DMS114 treated with DMSO at 0.1 percent for 48 hours (cell line): ENCODE results near the gene NFIA.
"Not testable (repeated sequence)": the region's sequence is repeated elsewhere in the genome, so short reads cannot be mapped to it uniquely, and the experiment has no call there.

Source experiments
- DNase-seq: peaks from one replicate; lab custom pipeline; 2025; ENCODE audit not compliant: unreplicated experiment; lab: John Stamatoyannopoulos, UW

The NFIA gene

GRCh38 chr1:61058483-61059245 lies 23.7 kb upstream of the NFIA start:
- no peak for DNase-seq

GRCh38 chr1:61061601-61062000 lies 20.8 kb upstream of the NFIA start:
- not testable (repeated sequence) for DNase-seq

- no peak for DNase-seq
Measured at GRCh38 chr1:61064673-61065072, 17.7 kb upstream of the NFIA start.

- no peak for DNase-seq
Measured at GRCh38 chr1:61067446-61068019, 14.8 kb upstream of the NFIA start.

- no peak for DNase-seq
Measured at GRCh38 chr1:61070054-61070453, 12.3 kb upstream of the NFIA start.

GRCh38 chr1:61071205-61072130 lies 10.9 kb upstream of the NFIA start:
- no peak for DNase-seq

- DNase-seq, result no peak
Measured at GRCh38 chr1:61073871-61074270, 8.5 kb upstream of the NFIA start.

GRCh38 chr1:61075833-61076232 lies 6.5 kb upstream of the NFIA start:
- not testable (repeated sequence) for DNase-seq

- peak; percentile 89 for DNase-seq
Measured at GRCh38 chr1:61076728-61077675, 5.4 kb upstream of the NFIA start.

GRCh38 chr1:61077676-61078541 lies 4.5 kb upstream of the NFIA start:
- peak; percentile 99 for DNase-seq

GRCh38 chr1:61078618-61079295 lies 3.6 kb upstream of the NFIA start:
- no peak for DNase-seq

- peak; percentile 46 for DNase-seq
Measured at GRCh38 chr1:61079296-61079897, 3.0 kb upstream of the NFIA start.

GRCh38 chr1:61079898-61080336 lies 2.4 kb upstream of the NFIA start:
- peak; percentile 73 for DNase-seq

- no peak for DNase-seq
Measured at GRCh38 chr1:61080413-61081143, 1.8 kb upstream of the NFIA start.

GRCh38 chr1:61081144-61081685 lies 1.1 kb upstream of the NFIA start:
- DNase-seq, result no peak

GRCh38 chr1:61081686-61082310 lies 563 bp upstream of the NFIA start:
- DNase-seq, result peak; percentile 72
